GM19328 (cell line): ENCODE data around the gene FMN2.

Experiments
- ATAC-seq: cut with Tn5 transposase; IDR thresholded peaks from one replicate; pipeline ENCODE4 v1.9.1; 2021; ENCODE audit warnings: mild to moderate bottlenecking, moderate library complexity; ENCODE audit not compliant: unreplicated experiment

FMN2 gene

GRCh38 chr1:240350910-240351331 lies 259.2 kb downstream of the FMN2 start:
- no peak for ATAC-seq

- no peak for ATAC-seq
Observed at GRCh38 chr1:240351690-240352089, 260.0 kb downstream of the FMN2 start.

GRCh38 chr1:240352769-240353168 lies 261.1 kb downstream of the FMN2 start:
- no peak for ATAC-seq

DNA sequence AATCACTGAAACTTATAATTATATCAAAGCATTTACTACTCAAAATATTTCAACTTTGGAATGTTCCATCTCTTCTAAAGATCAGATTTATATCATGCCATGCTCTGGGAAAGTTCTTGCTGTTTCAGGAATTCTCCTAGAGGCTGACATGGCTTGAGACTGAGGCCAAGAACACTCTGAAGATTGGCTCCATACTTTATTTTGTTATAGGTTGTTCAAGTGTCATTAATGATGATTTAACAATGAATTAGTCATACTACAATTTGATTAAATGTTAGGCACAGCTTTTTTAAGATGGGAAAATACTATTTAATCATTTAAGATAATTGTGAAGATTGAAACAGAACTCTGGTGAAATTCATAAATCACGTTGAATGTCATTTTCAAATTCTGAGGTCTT lies 264.9 kb downstream of the FMN2 start:
- ATAC-seq: no peak

- ATAC-seq: no peak
Observed at GRCh38 chr1:240362046-240362445, 270.4 kb downstream of the FMN2 start.

- ATAC-seq: no peak
Observed at GRCh38 chr1:240362826-240363225, 271.1 kb downstream of the FMN2 start.

DNA sequence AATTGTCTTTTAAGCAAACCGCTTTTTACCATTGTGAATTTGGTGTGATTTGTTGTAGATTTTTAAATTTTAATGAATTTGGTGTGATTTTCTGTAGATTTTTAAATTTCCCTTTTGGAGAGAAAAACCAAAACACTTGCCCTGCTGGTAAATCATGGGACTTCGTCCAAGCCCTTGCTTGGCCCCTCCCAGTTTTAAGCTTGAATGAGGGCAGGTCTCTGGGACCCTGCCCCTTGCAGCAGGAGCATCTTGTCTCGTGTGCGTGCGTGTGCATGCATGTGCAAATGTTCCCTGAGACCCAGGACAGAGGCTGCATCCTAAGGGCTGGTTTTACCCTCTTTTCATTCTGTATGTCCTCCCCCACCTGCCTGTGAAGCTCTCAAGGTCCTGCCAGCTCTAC lies 271.6 kb downstream of the FMN2 start:
- ATAC-seq: no peak

- ATAC-seq: no peak
Observed at GRCh38 chr1:240363914-240364313, 272.2 kb downstream of the FMN2 start.

DNA sequence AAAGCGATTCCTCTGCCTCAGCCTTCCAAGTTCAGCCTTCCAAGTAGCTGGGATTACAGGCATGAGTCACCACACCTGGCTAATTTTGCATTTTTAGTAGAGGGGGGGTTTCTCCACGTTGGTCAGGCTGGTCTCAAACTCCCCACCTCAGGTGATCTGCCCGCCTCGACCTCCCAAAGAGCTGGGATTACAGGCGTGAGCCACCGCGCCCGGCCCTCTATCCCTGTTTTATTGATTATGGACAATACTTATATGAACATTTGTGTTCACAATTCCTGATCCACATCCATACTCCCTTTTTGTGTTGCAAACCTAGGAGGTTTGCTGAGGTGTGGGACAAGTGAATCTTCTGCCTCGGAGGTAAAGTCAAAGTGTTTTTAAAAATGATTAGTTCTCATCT lies 275.0 kb downstream of the FMN2 start:
- ATAC-seq: no peak

GRCh38 chr1:240385551-240385950 lies 293.9 kb downstream of the FMN2 start:
- ATAC-seq: no peak

DNA sequence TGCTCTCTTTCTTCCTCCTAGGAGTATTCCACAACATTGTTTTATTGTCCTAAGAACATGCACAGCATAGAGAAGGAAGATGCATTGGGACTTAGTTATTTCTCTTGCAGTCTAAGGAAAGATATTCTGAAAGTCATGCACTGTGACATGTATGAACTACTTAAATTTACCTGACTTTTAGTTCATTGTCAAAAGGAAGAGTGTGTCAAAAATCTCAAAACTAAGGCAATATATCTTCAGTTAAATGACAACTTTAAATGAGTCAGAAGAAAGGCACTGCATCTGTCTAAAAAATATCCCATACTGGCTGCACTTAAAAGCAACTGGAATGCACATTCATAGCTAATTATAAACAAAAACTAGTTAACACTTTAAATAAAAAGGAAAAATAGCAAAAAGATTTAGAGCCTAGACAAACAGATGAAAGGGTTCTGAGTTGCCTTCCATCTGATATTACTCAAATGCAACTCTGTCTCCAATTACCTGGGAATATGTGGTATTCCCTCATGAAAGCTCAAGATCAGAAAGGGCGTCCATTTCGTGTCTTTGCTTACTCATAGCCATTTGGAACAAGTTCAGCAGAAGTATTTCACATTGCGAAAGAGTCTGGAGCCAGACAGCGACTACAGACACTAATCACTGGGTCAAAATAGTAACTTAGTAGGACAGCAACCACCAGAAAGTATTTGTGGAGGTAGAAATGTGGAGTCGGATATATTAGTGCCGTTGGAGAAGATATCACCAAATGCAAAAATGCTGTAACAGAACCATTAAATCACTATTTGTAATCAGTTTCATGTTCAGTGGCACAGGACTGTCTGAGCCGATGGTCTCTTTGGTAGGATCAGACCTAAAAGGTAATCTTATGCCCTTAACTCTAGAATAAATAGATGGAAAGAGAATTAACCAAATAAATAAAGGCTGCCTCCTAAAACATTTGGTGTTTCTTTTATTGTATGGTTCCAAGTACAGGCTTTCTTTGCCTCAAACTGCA lies 294.6 kb downstream of the FMN2 start:
- ATAC-seq: no peak

GRCh38 chr1:240387051-240387450 lies 295.4 kb downstream of the FMN2 start:
- ATAC-seq: no peak

GRCh38 chr1:240391660-240392260 lies 300.1 kb downstream of the FMN2 start:
- no peak for ATAC-seq

DNA sequence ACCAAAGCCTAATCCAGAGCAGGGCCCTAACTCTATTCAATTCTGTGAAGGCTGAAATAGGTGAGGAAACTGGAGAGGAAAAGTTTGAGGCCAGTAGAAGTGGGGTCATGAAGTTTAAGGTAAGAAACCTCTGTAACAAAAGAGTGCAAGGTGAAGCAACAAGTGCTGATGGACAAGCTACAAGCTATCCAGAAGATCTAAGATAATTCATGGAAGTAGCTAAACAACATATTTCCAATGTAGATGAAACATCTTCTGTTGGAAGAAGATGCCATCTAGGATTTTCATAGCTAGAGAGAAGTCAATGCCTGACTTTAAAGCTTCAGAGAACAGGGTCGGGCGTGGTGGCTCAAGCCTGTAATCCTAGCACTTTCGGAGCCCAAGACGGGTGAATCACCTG lies 302.7 kb downstream of the FMN2 start:
- ATAC-seq: no peak

- no peak for ATAC-seq
Observed at GRCh38 chr1:240395336-240395735, 303.7 kb downstream of the FMN2 start.

DNA sequence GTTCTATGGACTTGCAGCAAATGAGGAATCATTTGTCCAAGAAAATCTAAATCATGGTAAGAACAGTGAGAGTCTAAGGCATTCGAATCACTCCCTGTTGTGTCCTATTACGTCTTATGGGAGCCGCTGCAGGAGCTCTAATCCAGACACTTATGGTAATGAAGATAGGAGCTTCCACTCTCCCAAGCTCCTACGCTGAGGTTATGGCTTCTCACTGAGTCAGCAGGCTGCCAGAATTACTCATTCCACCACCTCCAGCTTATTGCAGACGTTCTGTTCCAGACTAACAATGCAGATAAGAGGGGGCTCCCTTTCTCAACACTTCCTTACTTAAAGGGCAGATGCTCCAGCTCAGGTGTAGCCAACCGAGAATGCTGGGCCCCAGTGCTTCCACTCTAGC lies 307.7 kb downstream of the FMN2 start:
- no peak for ATAC-seq

- no peak for ATAC-seq
Observed at GRCh38 chr1:240401731-240402130, 310.0 kb downstream of the FMN2 start.

- ATAC-seq: no peak
Observed at GRCh38 chr1:240402326-240402725, 310.6 kb downstream of the FMN2 start.

DNA sequence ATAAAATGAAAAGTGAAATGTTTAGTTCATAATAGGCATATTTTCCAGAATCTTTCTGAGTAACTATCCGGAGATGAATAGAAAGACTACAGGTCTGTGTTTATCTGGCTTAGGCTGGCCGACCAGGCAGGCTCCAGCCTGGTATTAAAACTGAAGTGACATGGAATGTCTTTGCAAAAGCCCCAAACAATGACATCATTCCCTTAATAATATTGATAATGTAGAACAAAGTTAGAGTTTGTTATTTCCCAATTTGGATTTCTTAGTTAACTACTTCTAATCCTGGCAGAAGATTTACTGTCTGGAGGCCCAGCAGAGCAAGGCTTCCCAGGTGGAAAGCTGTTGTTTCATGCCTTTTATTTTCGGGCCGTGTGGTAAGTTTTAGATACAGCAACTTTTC lies 312.6 kb downstream of the FMN2 start:
- ATAC-seq: no peak

DNA sequence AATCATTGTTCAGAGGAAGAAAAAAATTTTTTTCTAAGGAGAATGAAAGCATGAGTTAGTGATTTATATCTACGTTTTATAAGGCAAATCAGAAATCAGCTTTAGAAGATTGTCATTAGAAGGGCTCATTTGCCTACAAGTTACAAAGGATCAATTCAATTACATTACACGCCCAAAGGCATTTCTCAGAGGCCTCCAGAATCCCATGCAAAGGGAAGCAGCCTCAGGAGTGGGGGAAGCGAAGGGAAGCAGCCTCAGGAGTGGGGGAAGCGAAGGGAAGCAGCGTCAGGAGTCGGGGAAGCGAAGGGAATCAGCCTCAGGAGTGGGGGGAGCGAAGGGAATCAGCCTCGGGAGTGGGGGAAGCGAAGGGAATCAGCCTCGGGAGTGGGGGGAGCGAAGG lies 314.1 kb downstream of the FMN2 start:
- ATAC-seq: no peak

GRCh38 chr1:240407407-240407806 lies 315.7 kb downstream of the FMN2 start:
- ATAC-seq: no peak

GRCh38 chr1:240409615-240410014 lies 317.9 kb downstream of the FMN2 start:
- ATAC-seq: no peak
